Stimulated activated CD8-positive, alpha-beta memory T cell treated with anti-CD3 and anti-CD28 coated beads, Interleukin-4, amount 100 ng/mL, for 1 hour (primary cell): ENCODE data around the gene SUFU.
"Not testable (repeated sequence)": the region's sequence is repeated elsewhere in the genome, so short reads cannot be mapped to it uniquely, and the experiment has no call there.

Experiments
- DNase-seq, 2 donors: peaks; one replicate each; pipeline ENCODE4 v3.0.0-alpha.2; 2020; ENCODE audit warnings: low read depth in 2 of 2, low spot score in 1 of 2

Gene SUFU

DNA sequence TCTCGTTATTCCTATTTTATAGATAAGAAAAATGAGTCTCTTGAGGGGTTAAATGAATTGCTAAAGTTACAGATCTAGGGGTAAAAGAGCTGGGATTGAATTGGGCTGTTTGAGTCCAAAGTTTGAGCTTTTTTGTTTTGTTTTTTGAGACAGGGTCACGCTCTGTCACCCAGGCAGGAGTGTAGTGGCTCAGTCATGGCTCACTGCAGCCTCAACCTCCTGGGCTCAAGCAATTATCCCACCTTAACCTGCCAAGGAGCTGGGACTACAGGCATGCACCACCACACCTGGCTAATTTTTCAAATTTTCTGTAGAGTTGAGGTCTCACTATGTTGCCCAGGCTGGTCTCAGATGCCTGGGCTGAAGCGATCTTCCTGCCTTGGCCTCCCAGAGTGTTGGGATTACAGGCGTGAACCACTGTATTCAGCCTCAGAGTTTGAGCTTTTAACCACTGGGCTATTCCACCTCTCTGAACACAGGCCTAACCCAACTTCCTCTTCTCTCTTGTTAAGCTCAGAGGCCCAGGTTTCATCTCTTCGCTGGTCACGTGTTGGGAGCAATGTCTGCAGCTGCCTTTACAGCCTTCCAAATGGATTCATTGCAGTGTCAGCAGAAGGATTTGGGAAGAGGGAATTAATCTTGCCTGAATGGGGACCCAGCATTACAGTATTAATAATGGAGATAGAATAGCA, 8.0 kb downstream of the SUFU start:
- no peak for DNase-seq

DNA sequence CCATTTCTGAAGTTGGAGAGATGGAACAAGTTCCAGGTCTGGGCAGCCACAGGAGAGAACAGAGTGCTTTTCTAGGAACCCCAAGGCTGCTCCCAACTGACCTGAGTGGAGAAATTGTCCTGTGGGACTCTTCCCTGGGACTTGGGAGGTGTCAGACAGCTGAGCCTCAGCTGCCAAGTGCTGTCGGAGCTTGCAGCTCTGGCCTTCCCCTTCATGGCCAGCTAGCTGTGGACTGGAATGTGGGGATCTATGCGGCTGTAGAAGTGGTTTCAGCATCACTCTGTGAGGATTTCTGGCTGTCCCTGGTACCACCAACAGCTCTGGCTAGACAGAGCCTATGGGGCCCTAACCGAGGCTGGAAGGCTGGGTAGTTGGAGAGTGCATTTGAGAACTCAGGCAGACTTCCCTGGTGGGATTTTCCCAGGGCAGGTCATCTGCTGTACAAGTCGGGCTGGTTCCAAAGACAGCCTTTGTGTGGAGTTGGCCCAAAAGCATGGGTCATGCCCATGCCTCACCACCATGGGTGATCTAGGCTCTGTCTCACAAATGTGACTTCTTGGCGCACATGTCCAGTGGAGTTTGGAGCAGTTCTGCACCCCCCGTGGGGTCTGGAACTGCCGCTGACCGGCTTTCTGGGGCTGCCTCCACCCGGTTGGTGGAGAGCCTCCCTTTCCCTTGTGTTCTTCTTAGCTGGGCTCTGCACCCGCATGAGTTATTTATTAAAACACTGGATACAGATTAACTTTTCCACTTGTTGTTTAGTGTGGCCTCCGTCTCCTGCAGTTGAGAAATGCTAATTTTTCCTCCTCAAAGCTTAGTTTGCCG, 10.9 kb downstream of the SUFU start:
- DNase-seq, result no peak

DNA sequence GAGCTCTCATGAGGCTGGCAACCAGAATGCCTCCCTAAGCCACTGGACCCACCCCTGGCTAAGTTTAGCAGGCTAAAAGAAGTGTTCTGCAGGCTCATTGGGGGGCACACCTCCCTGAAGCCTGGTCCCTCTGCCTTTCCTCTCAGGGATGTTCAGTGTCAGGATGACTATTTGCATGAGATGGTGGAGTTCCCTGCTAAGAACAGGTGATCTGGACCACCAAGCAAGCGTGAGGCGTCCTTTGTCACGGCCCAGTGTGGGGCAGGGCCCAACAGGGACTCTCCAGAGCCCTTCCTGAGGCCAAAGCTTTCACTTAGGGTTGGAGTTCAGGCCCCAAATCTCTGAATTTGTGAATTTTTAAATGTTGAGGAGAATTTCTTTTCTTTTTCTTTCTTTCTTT, 12.0 kb downstream of the SUFU start:
- DNase-seq, result no peak

DNA sequence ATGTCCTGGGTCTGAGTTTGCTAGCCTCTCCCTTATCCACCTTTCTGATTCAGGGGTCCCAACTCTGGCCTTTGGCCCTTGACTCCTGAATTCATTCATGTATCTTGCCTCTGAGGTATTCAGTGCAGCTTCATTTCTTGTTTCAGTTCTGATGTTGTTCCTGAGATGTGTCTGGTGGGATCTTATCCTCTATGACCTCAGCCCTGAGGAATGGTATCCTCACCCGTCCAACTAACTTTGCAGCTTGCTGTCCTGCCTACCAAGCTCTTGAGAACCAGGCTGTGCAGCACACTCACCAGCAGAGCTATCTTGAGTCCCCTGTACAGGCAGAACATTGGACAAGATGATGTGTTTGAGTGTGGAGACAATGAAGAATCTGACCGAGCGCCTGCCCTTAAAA, 13.8 kb downstream of the SUFU start:
- no peak for DNase-seq

DNA sequence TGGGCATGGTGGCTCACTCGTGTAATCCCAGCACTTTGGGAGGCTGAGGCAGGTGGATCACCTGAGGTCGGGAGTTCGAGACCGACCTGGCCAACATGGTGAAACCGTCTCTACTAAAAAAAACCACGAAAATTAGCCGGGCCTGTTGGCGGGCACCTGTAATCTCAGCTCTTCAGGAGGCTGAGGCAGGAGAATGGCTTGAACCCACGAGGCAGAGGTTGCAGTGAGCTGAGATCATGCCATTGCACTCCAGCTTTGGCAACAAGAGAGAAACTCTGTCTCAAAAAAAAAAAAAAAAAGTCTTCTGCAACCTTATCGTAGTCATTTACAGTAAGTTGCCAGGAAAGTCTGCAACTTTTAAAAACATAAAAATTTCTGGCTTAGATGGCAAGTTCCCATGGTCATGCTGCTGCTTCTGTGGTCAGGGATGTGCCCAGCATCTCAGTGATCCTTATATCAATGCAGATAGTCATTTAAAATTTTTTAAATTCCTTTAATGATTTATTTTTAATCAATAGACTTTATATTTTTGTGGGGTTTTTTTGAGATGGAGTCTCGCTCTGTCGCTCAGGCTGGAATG, 15.6 kb downstream of the SUFU start:
- DNase-seq, result no peak

DNA sequence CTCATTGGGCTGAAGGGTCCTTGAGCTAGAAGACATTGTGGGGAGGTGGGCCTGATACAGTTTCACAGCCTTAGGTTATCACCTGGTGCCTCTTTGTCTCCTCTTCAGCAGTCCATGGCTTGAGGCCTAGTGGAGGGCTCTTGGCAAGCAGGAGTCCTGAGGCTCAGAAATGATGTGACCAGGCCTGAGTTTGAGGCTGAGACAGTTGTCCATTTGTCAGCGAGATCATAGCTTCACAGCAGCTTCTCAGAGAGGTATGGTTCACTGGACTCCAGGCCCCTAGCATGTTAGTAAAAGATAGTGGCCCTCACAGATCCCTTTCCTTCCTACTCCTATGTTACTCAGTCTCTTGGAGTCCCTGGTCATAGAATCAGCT, 19.1 kb downstream of the SUFU start:
- no peak for DNase-seq

DNA sequence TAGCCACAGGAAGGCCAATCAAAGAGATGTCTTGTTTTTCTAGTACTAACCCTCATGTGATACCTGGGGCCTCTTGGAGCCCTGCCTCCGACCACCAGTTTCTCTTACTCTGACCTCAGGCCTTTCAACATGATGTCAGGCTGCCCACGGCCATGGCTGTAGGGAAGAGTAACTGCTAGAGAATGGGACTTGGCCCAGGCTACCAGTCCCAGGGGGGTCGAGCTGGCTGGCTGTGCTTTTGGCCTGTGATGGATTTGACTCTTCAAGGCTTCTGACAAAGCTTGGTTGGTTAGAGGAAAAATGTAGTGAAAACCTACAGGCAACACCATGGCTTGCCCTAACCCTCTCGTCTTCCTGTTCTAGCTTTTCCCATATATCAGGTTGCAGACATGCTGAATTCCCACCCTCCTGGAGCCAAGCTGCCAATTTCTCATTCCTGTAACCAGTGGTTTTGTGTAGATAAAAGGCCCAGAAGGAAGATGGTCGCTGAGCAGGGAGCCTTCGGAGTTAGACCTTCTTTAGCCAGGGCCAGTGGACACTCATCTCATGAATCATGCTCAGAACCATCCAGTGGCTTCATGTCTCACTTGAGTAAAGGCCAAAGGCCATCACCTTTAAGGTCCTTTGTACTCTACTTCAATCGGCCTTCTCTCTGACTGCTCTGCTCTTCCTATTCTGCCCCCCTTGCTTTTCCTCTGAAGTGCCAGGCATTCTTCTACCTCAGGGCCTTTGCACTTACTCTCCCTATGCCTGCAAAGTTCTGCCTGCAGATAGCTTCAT, 19.7 kb downstream of the SUFU start:
- no peak for DNase-seq

DNA sequence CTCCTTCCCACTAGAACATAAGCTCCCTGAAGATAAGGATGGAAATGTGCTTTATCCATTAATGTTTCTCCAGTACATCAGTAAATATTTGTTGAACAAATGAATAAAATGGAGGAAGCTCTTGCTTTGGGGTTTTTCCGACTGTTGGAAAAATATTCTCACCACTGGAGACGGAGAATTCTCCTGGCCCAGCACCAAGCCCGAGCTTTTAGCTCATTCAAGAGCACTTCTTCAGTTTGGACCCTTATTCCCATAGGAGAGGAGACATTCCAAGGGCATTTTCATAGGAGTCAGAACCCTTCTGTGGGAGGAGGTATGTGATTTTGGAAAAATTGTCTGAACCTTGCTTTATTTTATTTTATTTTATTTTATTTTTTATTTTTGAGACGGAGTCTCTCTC, 21.0 kb downstream of the SUFU start:
- no peak for DNase-seq

DNA sequence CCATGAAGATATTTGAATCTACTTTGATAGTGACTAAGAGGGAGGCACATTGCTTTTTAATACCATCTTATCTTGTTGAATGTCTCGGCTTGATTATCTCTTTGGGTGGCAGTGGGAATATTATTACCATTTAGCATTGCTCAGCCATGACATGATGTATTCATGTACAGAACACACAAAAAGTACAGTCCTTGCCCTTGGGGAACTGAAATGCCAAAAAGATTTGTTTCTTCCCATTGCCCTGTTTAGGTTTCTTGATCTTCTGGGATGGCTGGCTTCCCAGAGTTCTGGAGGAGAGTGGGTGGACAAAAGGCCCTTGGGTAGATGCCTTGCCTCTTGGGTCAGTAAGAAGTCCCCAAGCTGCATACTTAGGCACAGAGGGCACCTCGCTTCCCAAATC, 23.8 kb downstream of the SUFU start:
- DNase-seq, result no peak

DNA sequence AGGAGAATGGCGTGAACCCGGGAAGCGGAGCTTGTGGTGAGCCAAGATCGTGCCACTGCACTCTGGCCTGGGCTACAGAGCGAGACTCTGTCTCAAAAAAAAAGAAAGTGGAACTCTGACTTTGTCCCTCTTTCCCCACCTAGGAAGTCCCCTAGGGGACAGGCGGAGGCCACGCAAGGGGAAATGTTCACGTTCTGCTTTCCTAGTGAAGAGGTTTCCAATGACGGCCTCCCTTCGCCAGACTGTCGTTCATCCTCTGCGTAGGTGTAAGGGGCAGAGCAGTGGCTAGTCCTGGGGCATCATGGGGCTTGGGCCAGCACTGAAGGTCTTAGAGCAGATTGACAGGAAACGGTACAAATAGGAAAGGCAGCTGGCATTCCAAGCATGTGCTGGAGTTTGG, 30.6 kb downstream of the SUFU start:
- DNase-seq, result no peak

DNA sequence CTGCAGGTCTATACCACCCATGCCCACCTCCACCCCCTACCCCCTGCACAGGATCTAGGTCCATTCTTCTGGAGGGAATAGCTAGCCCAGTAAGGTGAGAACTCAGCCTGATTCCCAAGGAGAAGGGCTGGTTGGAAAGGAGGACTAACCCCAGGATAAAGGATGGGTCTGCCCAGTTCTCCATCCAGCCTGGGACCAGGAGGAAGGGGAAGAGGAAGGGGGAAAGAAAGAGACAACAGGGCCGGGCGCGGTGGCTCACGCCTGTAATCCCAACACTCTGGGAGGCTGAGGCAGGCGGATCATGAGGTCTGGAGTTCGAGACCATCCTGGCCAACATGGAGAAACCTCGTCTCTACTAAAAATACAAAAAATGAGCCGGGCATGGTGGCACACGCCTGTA, 31.2 kb downstream of the SUFU start:
- not testable (repeated sequence) for DNase-seq

DNA sequence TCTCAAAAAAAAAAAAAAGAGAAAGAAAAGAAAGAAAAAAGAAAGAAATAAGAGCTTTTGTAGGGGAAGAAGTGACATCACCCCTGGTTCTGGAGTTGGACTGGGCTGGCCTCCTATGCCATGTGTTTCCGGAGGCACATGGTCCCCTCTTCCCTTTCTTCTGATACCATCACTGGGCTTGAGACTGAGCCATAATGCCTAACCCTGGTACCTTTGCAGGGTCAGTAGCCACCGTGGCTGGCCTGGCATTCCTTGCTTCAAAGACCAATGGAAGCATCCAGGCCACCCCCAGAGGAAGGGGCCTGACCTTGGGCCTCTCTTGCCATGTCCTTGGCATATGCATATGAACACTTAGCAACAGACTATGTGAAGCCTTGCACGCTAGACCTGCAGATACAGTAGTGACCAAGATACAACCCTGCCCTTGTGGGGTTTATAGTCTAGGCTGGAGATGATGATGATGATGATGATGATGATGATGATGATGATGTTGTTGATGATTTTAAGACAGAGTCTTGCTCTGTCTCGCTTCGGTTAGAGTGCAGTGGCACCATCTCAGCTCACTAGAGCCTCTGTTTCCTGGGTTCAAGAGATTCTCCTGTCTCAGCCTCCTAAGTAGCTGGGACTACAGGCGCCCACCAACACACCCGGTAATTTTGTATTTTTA, 31.8 kb downstream of the SUFU start:
- no peak for DNase-seq

DNA sequence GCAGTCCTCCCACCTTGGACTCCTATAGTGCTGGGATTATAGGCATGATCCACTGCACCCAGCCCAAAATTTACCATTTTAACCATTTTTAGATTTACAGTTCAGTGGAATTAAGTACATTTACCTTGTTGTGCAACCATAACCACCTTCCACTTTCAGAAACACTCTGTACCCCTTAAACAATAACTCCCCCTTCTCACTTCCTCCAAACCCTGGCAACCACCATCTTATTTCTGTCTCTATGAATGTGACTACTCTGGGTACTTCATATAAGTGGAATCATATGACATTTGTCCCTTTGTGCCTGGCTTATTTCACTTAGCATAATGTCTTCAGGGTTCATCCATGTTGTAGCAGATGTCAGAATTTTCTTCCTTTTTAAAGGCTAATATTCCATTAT, 33.6 kb downstream of the SUFU start:
- no peak for DNase-seq

DNA sequence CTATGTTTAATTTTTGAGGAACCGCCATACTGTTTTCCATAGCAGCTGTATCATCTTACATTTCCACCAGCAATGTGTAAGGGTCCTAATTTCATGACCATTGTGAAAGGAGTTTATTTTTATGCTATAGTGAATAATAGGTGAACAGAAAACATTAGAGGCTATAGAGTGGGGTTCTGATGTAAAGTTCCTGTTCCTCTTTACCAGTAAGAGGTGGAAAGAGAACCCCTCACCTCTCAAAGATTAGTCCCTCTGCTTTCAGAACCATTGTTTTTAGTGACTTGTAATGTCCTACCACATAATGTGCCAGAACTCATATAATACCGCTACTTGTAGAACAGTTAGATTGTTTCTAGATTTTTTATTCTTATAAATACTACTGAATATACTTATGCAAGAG, 34.2 kb downstream of the SUFU start:
- no peak for DNase-seq

DNA sequence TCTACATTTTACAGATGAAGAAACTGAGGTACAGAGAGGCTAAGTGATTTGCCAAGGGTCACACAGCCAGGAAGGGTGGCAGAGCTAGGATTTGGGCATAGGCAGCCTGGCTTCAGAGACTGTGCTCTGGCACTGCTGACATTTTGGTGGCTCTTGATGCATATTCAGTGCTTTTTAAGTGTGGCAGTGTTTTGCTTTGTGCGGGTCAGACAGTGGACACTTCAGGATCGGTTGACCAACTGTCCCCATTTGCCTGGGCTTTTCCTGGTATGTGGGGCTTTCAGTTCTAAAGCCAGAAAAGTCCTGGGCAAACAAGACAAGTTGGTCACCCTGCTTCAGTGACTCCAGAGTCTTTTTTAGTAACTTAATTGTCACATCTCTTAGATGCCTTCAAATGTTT, 35.0 kb downstream of the SUFU start:
- DNase-seq, result no peak

DNA sequence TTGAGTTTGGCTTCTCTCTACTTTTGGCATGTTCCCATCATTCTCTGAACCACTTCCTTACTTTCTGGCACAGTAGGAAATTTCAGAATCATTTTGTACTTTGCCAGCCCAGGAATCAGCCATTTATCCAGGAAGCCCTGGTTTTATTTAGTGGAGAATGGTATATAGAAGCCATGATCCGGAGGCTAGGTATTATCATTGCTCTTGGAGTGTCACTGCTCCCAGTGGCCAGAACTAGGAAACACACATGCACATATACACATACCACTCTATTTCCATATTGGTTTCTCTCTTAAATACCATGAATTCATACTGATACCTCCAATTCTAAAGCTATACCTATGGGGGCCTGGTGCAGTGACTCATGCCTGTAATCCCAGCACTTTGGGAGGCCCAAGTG, 36.3 kb downstream of the SUFU start:
- DNase-seq, result no peak

DNA sequence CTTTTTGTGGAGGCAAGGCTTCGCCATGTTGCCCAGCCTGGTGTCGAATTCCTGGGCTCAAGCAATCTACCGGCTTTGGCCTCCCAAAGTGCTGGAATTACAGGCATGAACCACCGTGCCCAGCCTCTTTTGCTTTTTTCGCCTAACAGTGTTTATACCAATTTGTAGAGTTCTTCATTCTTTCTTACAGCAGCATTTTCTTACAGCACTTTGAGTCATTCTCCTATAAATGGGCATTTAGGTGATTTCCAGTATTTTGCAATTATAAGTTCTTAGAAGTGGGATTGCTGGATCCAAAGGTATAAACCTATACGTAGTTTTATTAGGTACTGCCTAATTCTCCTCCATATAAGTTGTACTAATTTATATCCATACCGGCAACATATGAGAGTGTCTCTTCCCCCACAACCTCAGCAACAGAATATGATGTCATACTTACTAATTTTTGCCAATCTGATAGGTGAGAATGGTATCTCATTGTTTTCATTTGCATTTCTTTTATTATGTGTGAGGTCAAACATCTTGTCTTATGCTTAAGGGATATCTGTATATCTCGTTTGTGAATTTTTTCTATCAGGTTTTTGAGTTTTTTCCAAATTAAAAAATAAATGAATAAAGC, 39.1 kb downstream of the SUFU start:
- no peak for DNase-seq

DNA sequence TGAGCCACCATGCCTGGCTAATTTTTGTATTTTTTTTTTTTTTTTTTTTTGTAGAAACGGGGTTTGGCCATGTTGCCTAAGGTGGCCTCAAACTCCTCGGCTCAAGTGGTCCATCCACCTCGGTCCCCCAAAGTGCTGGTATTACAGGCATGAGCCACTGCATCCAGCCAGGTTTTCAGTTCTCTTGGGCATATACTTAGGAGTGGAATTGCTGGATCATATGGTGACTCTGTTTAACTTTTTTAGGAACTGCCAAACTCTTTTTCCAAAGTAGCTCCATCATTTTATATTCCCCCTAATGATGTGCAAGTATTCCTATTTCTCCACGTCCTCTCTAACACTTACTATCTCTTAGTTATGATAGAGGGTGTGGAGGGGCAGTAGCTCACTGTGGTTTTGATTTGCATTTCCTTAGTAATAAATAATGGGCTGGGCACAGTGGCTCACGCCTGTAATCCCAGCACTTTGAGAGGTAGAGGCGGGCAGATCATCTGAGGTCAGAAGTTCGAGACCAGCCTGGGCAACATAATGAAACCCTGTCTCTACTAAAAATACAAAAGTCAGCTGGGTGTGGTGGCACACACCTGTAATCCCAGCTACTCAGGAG, 41.6 kb downstream of the SUFU start:
- DNase-seq, result no peak

DNA sequence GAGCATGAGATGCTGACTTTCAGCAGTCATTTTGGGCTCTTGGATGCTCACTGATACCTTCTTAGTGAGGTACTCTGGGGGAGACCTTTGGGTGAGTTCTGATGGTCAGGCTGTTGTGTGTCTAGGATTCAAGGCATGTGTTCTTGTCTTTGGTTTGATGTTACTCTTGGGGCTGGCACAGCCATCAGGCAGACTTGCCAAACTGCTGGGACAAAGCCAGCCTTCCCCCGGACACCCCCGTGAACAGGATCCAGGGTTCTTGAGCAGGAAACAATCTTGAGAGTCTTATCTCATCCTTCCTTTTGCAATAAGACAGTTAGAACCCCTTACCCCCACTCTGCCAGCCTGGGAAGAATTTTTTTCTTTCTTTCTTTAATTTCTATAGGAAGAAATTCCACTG, 42.2 kb downstream of the SUFU start:
- DNase-seq, result no peak

DNA sequence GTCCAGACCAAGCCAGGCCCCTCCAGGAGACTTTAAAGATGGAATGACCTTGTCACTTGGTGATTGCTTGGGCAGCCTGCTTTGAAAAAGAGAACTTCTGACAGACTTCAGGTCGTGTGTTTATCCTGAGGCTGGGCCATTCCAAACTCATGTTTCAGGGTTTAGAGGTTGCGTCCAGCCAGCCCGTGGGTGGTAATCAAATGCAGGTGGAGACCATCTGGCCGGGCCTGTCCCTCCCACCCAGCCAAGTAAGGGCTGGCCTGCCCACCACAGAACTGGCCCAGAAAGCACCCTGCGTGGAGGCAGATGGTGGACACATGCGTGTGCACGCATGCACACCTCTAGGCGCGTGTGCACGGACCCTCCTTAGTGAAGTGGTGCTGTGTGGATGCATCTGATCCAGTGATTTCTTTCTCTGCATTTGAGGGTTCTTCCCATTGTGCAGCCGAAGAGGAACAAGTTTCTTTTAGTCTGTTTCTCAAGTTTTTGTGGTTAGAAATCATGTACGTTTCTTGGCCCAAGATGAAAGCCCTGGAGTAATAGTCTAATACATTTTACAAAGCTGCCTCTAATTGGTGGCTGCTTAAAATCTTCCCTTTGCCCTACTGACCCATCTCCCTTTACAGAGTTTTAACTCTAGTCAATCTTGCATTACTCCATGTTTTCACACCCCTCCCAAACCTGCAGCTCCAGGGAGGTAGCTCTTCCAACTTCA, 43.0 kb downstream of the SUFU start:
- DNase-seq, result no peak
